Esophagus (tissue), 2 donors: Measurements from ENCODE around the gene NTNG1. TPM values are rescaled to one million over a fixed set of nuclear protein-coding genes. Genes with fewer than 3 reads are reported as not detected.

Experiments
- H3K27ac ChIP-seq, 2 donors: one replicate each; pipeline ENCODE4 v1.5.1; 2013; ENCODE audit warnings: low read depth in 2 of 2, mild to moderate bottlenecking in 2 of 2, inconsistent platforms in 1 of 2, low read length in 1 of 2, moderate library complexity in 1 of 2
- H3K27me3 ChIP-seq, 2 donors: one replicate each; pipeline ENCODE4 v1.6.1; 2013; ENCODE audit warnings: low read length in 2 of 2, control low read depth in 1 of 2, mild to moderate bottlenecking in 1 of 2; ENCODE audit not compliant: insufficient read depth in 2 of 2, control insufficient read depth in 1 of 2
- H3K36me3 ChIP-seq, 2 donors: one replicate each; pipeline ENCODE4 v1.6.1; 2013; ENCODE audit warnings: low read length in 1 of 2; ENCODE audit not compliant: control insufficient read depth in 2 of 2, insufficient read depth in 2 of 2
- H3K4me1 ChIP-seq, 2 donors: one replicate each; pipeline ENCODE4 v1.6.1; 2013; ENCODE audit warnings: low read length in 1 of 2; ENCODE audit not compliant: control insufficient read depth in 2 of 2, insufficient read depth in 2 of 2
- H3K4me3 ChIP-seq, 2 donors: one replicate each; pipeline ENCODE4 v1.5.1; 2013; ENCODE audit warnings: low read length in 2 of 2, mild to moderate bottlenecking in 2 of 2, low read depth in 1 of 2, moderate library complexity in 1 of 2
- H3K9me3 ChIP-seq, 2 donors: one replicate each; pipeline ENCODE4 v1.6.1; 2013; ENCODE audit warnings: mild to moderate bottlenecking in 2 of 2, low read depth in 1 of 2, low read length in 1 of 2, moderate library complexity in 1 of 2; ENCODE audit not compliant: control insufficient read depth in 2 of 2, insufficient read depth in 1 of 2
- WGBS, 2 donors: extraction: QIAGEN DNeasy Blood & Tissue Kit; methylation state at CpG; one replicate each; pipeline ENCODE4 v1.1.7; 2013; 5-methylcytosine and 5-hydroxymethylcytosine counted together
- polyA plus RNA-seq, 2 donors: library from polyadenylated mRNA; stranded (reverse); fragments of 200-250 nt; gene quantifications; one replicate each; pipeline ENCODE4 v1.2.3, GENCODE V29; 2013
- donor health status: healthy with polysubstance abuse.
- donor health status: Bipolar disorder and iron deficiency.

Gene NTNG1
- polyA plus RNA-seq, 2 donors = 0.05 TPM; not detected in 1

- WGBS, 2 donors = 91 to 92% methylated on average over 3 of the region's 3 CpGs
- no peak overlapping the region for H3K4me3 ChIP-seq
- no peaks in the 10 kb centered on the region for H3K27me3 ChIP-seq
- H3K36me3 ChIP-seq = no peaks in the 10 kb centered on the region
- no peak overlapping the region for H3K27ac ChIP-seq
- H3K9me3 ChIP-seq = no peaks in the 10 kb centered on the region
- no peaks in the 10 kb centered on the region for H3K4me1 ChIP-seq
Measured at GRCh38 chr1:107122225-107122624, 18.6 kb upstream of the NTNG1 start.

GRCh38 chr1:107123741-107124140 is 17.1 kb upstream of the NTNG1 start:
- Histone ChIP-seq H3K4me3 (no peak overlapping the region), H3K9me3 (no peaks in the 10 kb centered on the region), H3K27me3 (no peaks in the 10 kb centered on the region), H3K36me3 (no peaks in the 10 kb centered on the region), H3K27ac (no peak overlapping the region), H3K4me1 (no peaks in the 10 kb centered on the region)
- 73 to 83% methylated on average over 1 of the region's 1 CpG for WGBS, 2 donors

- WGBS, 2 donors = 65 to 70% methylated on average over 2 of the region's 2 CpGs
- H3K27ac ChIP-seq = no peak overlapping the region
- H3K4me1 ChIP-seq = no peaks in the 10 kb centered on the region
- H3K9me3 ChIP-seq = no peaks in the 10 kb centered on the region
- H3K4me3 ChIP-seq = no peak overlapping the region
- H3K36me3 ChIP-seq = no peaks in the 10 kb centered on the region
- H3K27me3 ChIP-seq = no peaks in the 10 kb centered on the region
Measured at GRCh38 chr1:107124694-107125093, 16.1 kb upstream of the NTNG1 start.

- Histone ChIP-seq H3K4me3 (no peak overlapping the region), H3K4me1 (no peaks in the 10 kb centered on the region), H3K27me3 (no peaks in the 10 kb centered on the region), H3K27ac (no peak overlapping the region), H3K9me3 (no peaks in the 10 kb centered on the region), H3K36me3 (no peaks in the 10 kb centered on the region)
- WGBS, 2 donors = 76 to 78% methylated on average over 1 of the region's 1 CpG
Measured at GRCh38 chr1:107132195-107132594, 8.6 kb upstream of the NTNG1 start.

- H3K4me1 ChIP-seq = no peaks in the 10 kb centered on the region
- no peaks in the 10 kb centered on the region for H3K36me3 ChIP-seq
- no peak overlapping the region for H3K4me3 ChIP-seq
- H3K27me3 ChIP-seq = no peaks in the 10 kb centered on the region
- no peak overlapping the region for H3K27ac ChIP-seq
- H3K9me3 ChIP-seq = no peaks in the 10 kb centered on the region
- 65 to 77% methylated on average over 1 of the region's 1 CpG for WGBS, 2 donors
Measured at GRCh38 chr1:107132780-107133179, 8.1 kb upstream of the NTNG1 start.

- 2 to 3% methylated on average over 3 of the region's 3 CpGs for WGBS, 2 donors
Measured at GRCh38 chr1:107135463-107135862, 5.4 kb upstream of the NTNG1 start.

GRCh38 chr1:107138166-107138565 is 2.7 kb upstream of the NTNG1 start:
- Histone ChIP-seq H3K27me3 (peaks cover 0 to 2% of the 10 kb centered on the region in 2 donors), H3K27ac (no peak overlapping the region), H3K9me3 (no peaks in the 10 kb centered on the region), H3K4me1 (peaks cover 4 to 10% of the 10 kb centered on the region in 2 donors), H3K36me3 (no peaks in the 10 kb centered on the region), H3K4me3 (no peak overlapping the region)

More at GRCh38 chr1:107135463-107135862, 5.4 kb upstream of the NTNG1 start:
- H3K4me1 ChIP-seq = peaks cover 4 to 6% of the 10 kb centered on the region in 2 donors
- H3K27ac ChIP-seq = no peak overlapping the region
- no peaks in the 10 kb centered on the region for H3K36me3 ChIP-seq
- no peaks in the 10 kb centered on the region for H3K27me3 ChIP-seq
- no peak overlapping the region for H3K4me3 ChIP-seq
- H3K9me3 ChIP-seq = no peaks in the 10 kb centered on the region

- no peaks in the 10 kb centered on the region for H3K36me3 ChIP-seq
- 90% methylated on average over 3 of the region's 3 CpGs for WGBS, 2 donors
- H3K4me1 ChIP-seq = peaks cover 4 to 10% of the 10 kb centered on the region in 2 donors
- H3K27ac ChIP-seq = no peak overlapping the region
- peaks cover 0 to 2% of the 10 kb centered on the region in 2 donors for H3K27me3 ChIP-seq
- H3K9me3 ChIP-seq = no peaks in the 10 kb centered on the region
- no peak overlapping the region for H3K4me3 ChIP-seq
Measured at GRCh38 chr1:107138767-107139445, 1.9 kb upstream of the NTNG1 start.

- Histone ChIP-seq H3K27ac (no peak overlapping the region), H3K36me3 (no peaks in the 10 kb centered on the region), H3K4me1 (peaks cover 4 to 10% of the 10 kb centered on the region in 2 donors), H3K4me3 (peak overlapping the region; percentile 28 to 60), H3K27me3 (peaks cover 0 to 2% of the 10 kb centered on the region in 2 donors), H3K9me3 (no peaks in the 10 kb centered on the region)
- WGBS, 2 donors = 0 to 1% methylated on average over 48 to 53 of the region's 53 CpGs
Measured at GRCh38 chr1:107139833-107140702, 771 bp upstream of the NTNG1 start.
